Keratinocyte (primary cell): ENCODE measurements around the gene ZNF497. TPM values are rescaled to one million over a fixed set of nuclear protein-coding genes. Genes with fewer than 3 reads are reported as not detected.
A peak's percentile ranks its signal among the peaks of the same experiment; 100 is the strongest.

Source experiments
- DNase-seq: peaks from one replicate; pipeline ENCODE4 v3.0.0-alpha.2; 2011; ENCODE audit warnings: low read depth, missing footprints, low spot score
- FAIRE-seq: peaks from 2 replicates; lab custom pipeline; 2011; peaks lifted over from hg19 to GRCh38; lab: Jason Lieb, UNC
- H2AFZ ChIP-seq: 2 replicates; pipeline ENCODE4 v1.6.0; 2012; ENCODE audit warnings: low read length, control low read depth, inconsistent platforms; ENCODE audit not compliant: control insufficient read depth
- H3K27ac ChIP-seq: 2 replicates; pipeline ENCODE4 v1.5.1; 2011; ENCODE audit warnings: low read length; ENCODE audit not compliant: control insufficient read depth, insufficient read depth
- H3K27me3 ChIP-seq: 3 replicates; pipeline ENCODE4 v1.6.0; 2011; ENCODE audit warnings: low read length; ENCODE audit not compliant: control insufficient read depth, insufficient read depth; ENCODE audit errors: extremely low read depth
- H3K36me3 ChIP-seq, 2 experiments: 2 replicates in 1 of 2; 3 replicates in 1 of 2; pipeline ENCODE4 v1.5.1; 2011; ENCODE audit warnings: low read length in 2 of 2, mild to moderate bottlenecking in 1 of 2; ENCODE audit not compliant: control insufficient read depth in 2 of 2, insufficient read depth in 2 of 2; ENCODE audit errors: extremely low read depth in 1 of 2
- H3K4me1 ChIP-seq: 3 replicates; pipeline ENCODE4 v1.5.1; 2011; ENCODE audit warnings: low read length; ENCODE audit not compliant: control insufficient read depth, insufficient read depth; ENCODE audit errors: extremely low read depth
- H3K4me2 ChIP-seq: 3 replicates; pipeline ENCODE4 v1.6.0; 2011; ENCODE audit warnings: low read depth, low read length; ENCODE audit not compliant: control insufficient read depth, insufficient read depth; ENCODE audit errors: extremely low read depth
- H3K4me3 ChIP-seq, 3 experiments: fragments of 200-600 bp in 1 of 3; sonication (generic) in 1 of 3; 2 replicates in 2 of 3; 3 replicates in 1 of 3; pipeline ENCODE4 v1.5.1; 2011 to 2016; ENCODE audit warnings: low read length in 3 of 3, mild to moderate bottlenecking in 3 of 3, control low read depth in 2 of 3, inconsistent platforms in 1 of 3, low read depth in 1 of 3, mixed read lengths in 1 of 3, mixed run types in 1 of 3, moderate library complexity in 1 of 3; ENCODE audit not compliant: control insufficient read depth in 2 of 3, insufficient read depth in 2 of 3; ENCODE audit errors: extremely low read depth in 1 of 3
- H3K79me2 ChIP-seq: 2 replicates; pipeline ENCODE4 v1.6.0; 2012; ENCODE audit warnings: low read length; ENCODE audit not compliant: control insufficient read depth, insufficient read depth
- H3K9ac ChIP-seq: 3 replicates; pipeline ENCODE4 v1.6.0; 2011; ENCODE audit warnings: low read length; ENCODE audit not compliant: control insufficient read depth, insufficient read depth; ENCODE audit errors: extremely low read depth
- H3K9me1 ChIP-seq: 3 replicates; pipeline ENCODE4 v1.6.0; 2011; ENCODE audit warnings: low read length; ENCODE audit not compliant: control insufficient read depth, insufficient read depth; ENCODE audit errors: extremely low read depth
- H3K9me3 ChIP-seq: 2 replicates; pipeline ENCODE4 v1.5.1; 2012; ENCODE audit warnings: low read depth, low read length; ENCODE audit not compliant: control insufficient read depth
- H4K20me1 ChIP-seq: 3 replicates; pipeline ENCODE4 v1.6.0; 2011; ENCODE audit warnings: low read length; ENCODE audit not compliant: control insufficient read depth, insufficient read depth; ENCODE audit errors: extremely low read depth
- EZH2 ChIP-seq: IDR thresholded peaks from one replicate; pipeline ENCODE4 v1.6.1; 2012; ENCODE audit warnings: inconsistent platforms, mild to moderate bottlenecking, low read length, moderate library complexity
- dilution Hi-C: fragments of 300-500 bp; cut with MboI; formaldehyde crosslinking; loops from one replicate; pipeline ENCODE4 v1.7.0; 2020; ENCODE audit warnings: low sequenced_read_pairs; ENCODE audit not compliant: extremely low pct_ligation_motif_present
- polyA plus RNA-seq, 5 experiments: library from polyadenylated mRNA; depleted of rRNA in 3 of 5; stranded (reverse) in 3 of 5; stranded (forward) in 1 of 5; unstranded in 1 of 5; fragments of >200 nt; gene quantifications; 1 replicate in 1 of 5; 2 replicates in 3 of 5; 3 replicates in 1 of 5; pipeline versions ENCODE4 v1.2.1 to v1.2.3, GENCODE V29; 2011 to 2012; ENCODE audit warnings: missing spikeins in 2 of 5, low read depth in 1 of 5, low replicate concordance in 1 of 5
- TF ChIP-seq, protein P1 (sequence below), 3 experiments: IDR thresholded peaks in 1 of 3; conservative IDR thresholded peaks in 1 of 3; optimal IDR thresholded peaks in 1 of 3; 2 replicates in 2 of 3; 3 replicates in 1 of 3; pipeline versions ENCODE3 to v1.5.1; 2011; ENCODE audit warnings: low read length in 3 of 3, mild to moderate bottlenecking in 3 of 3, moderate library complexity in 2 of 3, control low read depth in 1 of 3, inconsistent platforms in 1 of 3; ENCODE audit not compliant: insufficient read depth in 2 of 3; ENCODE audit errors: extremely low read depth in 1 of 3

The ZNF497 gene
- polyA plus RNA-seq, 1 donor (not counting 4 experiments of a cell fraction or from before 2014, with no cell fraction given), result 0.29 TPM

- dilution Hi-C loops, result no loop called here
- no peak for DNase-seq
- H3K79me2 ChIP-seq, result no peaks in the 10 kb centered on the region
Measured at GRCh38 chr19:58346961-58347929, 15.3 kb downstream of the ZNF497 start.

GRCh38 chr19:58345558-58345957, 17.0 kb downstream of the ZNF497 start:
- no peak for FAIRE-seq
- H3K9ac ChIP-seq, result no peak overlapping the region
- H3K27me3 ChIP-seq, result peaks cover 28% of the 10 kb centered on the region
- H2AFZ ChIP-seq, result no peak overlapping the region
- no peaks in the 10 kb centered on the region for H4K20me1 ChIP-seq
- no peak overlapping the region for H3K4me2 ChIP-seq
- H3K4me1 ChIP-seq, result no peaks in the 10 kb centered on the region
- no peak overlapping the region for H3K4me3 ChIP-seq
- H3K9me1 ChIP-seq, result no peaks in the 10 kb centered on the region
- TF ChIP-seq EZH2, result no peak
- TF ChIP-seq, protein P1, sequence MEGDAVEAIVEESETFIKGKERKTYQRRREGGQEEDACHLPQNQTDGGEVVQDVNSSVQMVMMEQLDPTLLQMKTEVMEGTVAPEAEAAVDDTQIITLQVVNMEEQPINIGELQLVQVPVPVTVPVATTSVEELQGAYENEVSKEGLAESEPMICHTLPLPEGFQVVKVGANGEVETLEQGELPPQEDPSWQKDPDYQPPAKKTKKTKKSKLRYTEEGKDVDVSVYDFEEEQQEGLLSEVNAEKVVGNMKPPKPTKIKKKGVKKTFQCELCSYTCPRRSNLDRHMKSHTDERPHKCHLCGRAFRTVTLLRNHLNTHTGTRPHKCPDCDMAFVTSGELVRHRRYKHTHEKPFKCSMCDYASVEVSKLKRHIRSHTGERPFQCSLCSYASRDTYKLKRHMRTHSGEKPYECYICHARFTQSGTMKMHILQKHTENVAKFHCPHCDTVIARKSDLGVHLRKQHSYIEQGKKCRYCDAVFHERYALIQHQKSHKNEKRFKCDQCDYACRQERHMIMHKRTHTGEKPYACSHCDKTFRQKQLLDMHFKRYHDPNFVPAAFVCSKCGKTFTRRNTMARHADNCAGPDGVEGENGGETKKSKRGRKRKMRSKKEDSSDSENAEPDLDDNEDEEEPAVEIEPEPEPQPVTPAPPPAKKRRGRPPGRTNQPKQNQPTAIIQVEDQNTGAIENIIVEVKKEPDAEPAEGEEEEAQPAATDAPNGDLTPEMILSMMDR (optimal IDR thresholded peaks at IDR 0.05 in 1 of 3, IDR thresholded peaks at IDR 0.05 in 1 of 3, conservative IDR thresholded peaks at IDR 0.05 in 1 of 3; ENCODE audit: extremely low read depth in 1 of 3, insufficient read depth in 2 of 3, low read length in 3 of 3), result no peak
- no peak for DNase-seq
- no peaks in the 10 kb centered on the region for H3K79me2 ChIP-seq
- dilution Hi-C loops, result no loop called here
- H3K27ac ChIP-seq, result no peak overlapping the region
- H3K36me3 ChIP-seq, result no peaks in the 10 kb centered on the region
- H3K9me3 ChIP-seq, result no peaks in the 10 kb centered on the region

More at GRCh38 chr19:58346961-58347929, 15.3 kb downstream of the ZNF497 start:
- TF ChIP-seq EZH2, result no peak
- TF ChIP-seq, protein P1 (optimal IDR thresholded peaks at IDR 0.05 in 1 of 3, IDR thresholded peaks at IDR 0.05 in 1 of 3, conservative IDR thresholded peaks at IDR 0.05 in 1 of 3; ENCODE audit: extremely low read depth in 1 of 3, insufficient read depth in 2 of 3, low read length in 3 of 3), result no peak
- H3K9me3 ChIP-seq, result no peaks in the 10 kb centered on the region
- peak overlapping the region; percentile 51 to 78 (median 76) for H3K4me3 ChIP-seq
- H3K4me1 ChIP-seq, result no peaks in the 10 kb centered on the region
- H3K9me1 ChIP-seq, result no peaks in the 10 kb centered on the region
- no peaks in the 10 kb centered on the region for H3K36me3 ChIP-seq
- no peaks in the 10 kb centered on the region for H4K20me1 ChIP-seq
- H3K27me3 ChIP-seq, result peaks cover 37% of the 10 kb centered on the region
- no peak overlapping the region for H3K27ac ChIP-seq
- peak overlapping the region; percentile 76 for H2AFZ ChIP-seq
- H3K9ac ChIP-seq, result peak overlapping the region; percentile 44
- FAIRE-seq, result no peak
- peak overlapping the region; percentile 88 for H3K4me2 ChIP-seq
